Skeletal muscle tissue (tissue), 4 donors: Measurements from ENCODE around the gene AKAP13. TPM values are rescaled to one million over a fixed set of nuclear protein-coding genes. Genes with fewer than 3 reads are reported as not detected.

Experiments
- H3K27ac ChIP-seq: one replicate; pipeline ENCODE4 v1.7.0; 2013; ENCODE audit warnings: mild to moderate bottlenecking, low read depth, low read length, inconsistent platforms
- H3K27me3 ChIP-seq, 3 donors: one replicate each; pipeline ENCODE4 v1.7.0; 2013; ENCODE audit warnings: low read length in 3 of 3; ENCODE audit not compliant: control insufficient read depth in 3 of 3, insufficient read depth in 3 of 3
- H3K36me3 ChIP-seq, 3 donors: one replicate each; pipeline ENCODE4 v1.7.0; 2013; ENCODE audit warnings: low read length in 3 of 3; ENCODE audit not compliant: control insufficient read depth in 3 of 3, insufficient read depth in 3 of 3
- H3K4me1 ChIP-seq, 3 donors: one replicate each; pipeline ENCODE4 v1.7.0; 2013; ENCODE audit warnings: low read length in 3 of 3, mild to moderate bottlenecking in 3 of 3; ENCODE audit not compliant: control insufficient read depth in 3 of 3, insufficient read depth in 3 of 3
- H3K4me3 ChIP-seq, 3 donors: one replicate each; pipeline ENCODE4 v1.7.0; 2013; ENCODE audit warnings: low read length in 3 of 3
- H3K9ac ChIP-seq, 3 donors: one replicate each; pipeline ENCODE4 v1.7.0; 2013; ENCODE audit warnings: low read length in 3 of 3, mild to moderate bottlenecking in 3 of 3, moderate library complexity in 2 of 3, low read depth in 1 of 3
- H3K9me3 ChIP-seq, 3 donors: one replicate each; pipeline ENCODE4 v1.7.0; 2013; ENCODE audit warnings: low read length in 3 of 3; ENCODE audit not compliant: control insufficient read depth in 3 of 3
- total RNA-seq: library from RNA; depleted of rRNA; stranded (reverse); fragments of >200 nt; gene quantifications from one replicate; pipeline ENCODE4 v1.2.3, GENCODE V29; 2014
- donor health status: Osteomylitis.

AKAP13 gene
- total RNA-seq, 1 donor from 2014 or later = 129 TPM

GRCh38 chr15:85592148-85592547 lies 211.7 kb downstream of the AKAP13 start:
- peaks cover 0 to 2% (median 0%) of the 10 kb centered on the region in 3 donors for H3K36me3 ChIP-seq

GRCh38 chr15:85593809-85594445 lies 213.5 kb downstream of the AKAP13 start:
- H3K9me3 ChIP-seq = no peaks in the 10 kb centered on the region
- H3K4me3 ChIP-seq = no peak overlapping the region
- H3K27me3 ChIP-seq = no peaks in the 10 kb centered on the region
- H3K9ac ChIP-seq = no peak overlapping the region
- H3K4me1 ChIP-seq = peaks cover 36 to 43% (median 40%) of the 10 kb centered on the region in 3 donors
- no peaks in the 10 kb centered on the region for H3K36me3 ChIP-seq
- H3K27ac ChIP-seq = no peak overlapping the region

More at GRCh38 chr15:85592148-85592547, 211.7 kb downstream of the AKAP13 start:
- H3K9ac ChIP-seq = peak overlapping the region in 1 of 3 donors; percentile 25
- H3K4me3 ChIP-seq = no peak overlapping the region
- peak overlapping the region; percentile 40 for H3K27ac ChIP-seq
- H3K27me3 ChIP-seq = no peaks in the 10 kb centered on the region
- no peaks in the 10 kb centered on the region for H3K9me3 ChIP-seq
- H3K4me1 ChIP-seq = peaks cover 28 to 42% (median 41%) of the 10 kb centered on the region in 3 donors

- no peak overlapping the region for H3K9ac ChIP-seq
- no peaks in the 10 kb centered on the region for H3K36me3 ChIP-seq
- peaks cover 35 to 46% (median 39%) of the 10 kb centered on the region in 3 donors for H3K4me1 ChIP-seq
- H3K9me3 ChIP-seq = no peaks in the 10 kb centered on the region
- H3K27ac ChIP-seq = no peak overlapping the region
- no peaks in the 10 kb centered on the region for H3K27me3 ChIP-seq
- no peak overlapping the region for H3K4me3 ChIP-seq
These were observed 215.6 kb downstream of the AKAP13 start for GRCh38 chr15:85595804-85596536.

GRCh38 chr15:85597155-85597815 lies 216.9 kb downstream of the AKAP13 start:
- no peak overlapping the region for H3K4me3 ChIP-seq
- H3K9me3 ChIP-seq = no peaks in the 10 kb centered on the region
- H3K4me1 ChIP-seq = peaks cover 26 to 34% (median 32%) of the 10 kb centered on the region in 3 donors
- H3K27me3 ChIP-seq = no peaks in the 10 kb centered on the region
- H3K36me3 ChIP-seq = no peaks in the 10 kb centered on the region
- H3K27ac ChIP-seq = peak overlapping the region; percentile 57
- no peak overlapping the region for H3K9ac ChIP-seq

- H3K36me3 ChIP-seq = peaks cover 0 to 3% (median 0%) of the 10 kb centered on the region in 3 donors
- no peaks in the 10 kb centered on the region for H3K9me3 ChIP-seq
- peak overlapping the region; percentile 57 for H3K27ac ChIP-seq
- no peak overlapping the region for H3K9ac ChIP-seq
- peaks cover 26 to 32% (median 31%) of the 10 kb centered on the region in 3 donors for H3K4me1 ChIP-seq
- H3K27me3 ChIP-seq = no peaks in the 10 kb centered on the region
- no peak overlapping the region for H3K4me3 ChIP-seq
These were observed 217.8 kb downstream of the AKAP13 start for GRCh38 chr15:85598219-85598618.

- H3K9me3 ChIP-seq = no peaks in the 10 kb centered on the region
- H3K4me1 ChIP-seq = peaks cover 32 to 34% (median 33%) of the 10 kb centered on the region in 3 donors
- H3K27ac ChIP-seq = peak overlapping the region; percentile 57
- H3K9ac ChIP-seq = no peak overlapping the region
- H3K27me3 ChIP-seq = no peaks in the 10 kb centered on the region
- peaks cover 0 to 7% (median 0%) of the 10 kb centered on the region in 3 donors for H3K36me3 ChIP-seq
- no peak overlapping the region for H3K4me3 ChIP-seq
These were observed 218.5 kb downstream of the AKAP13 start for GRCh38 chr15:85598718-85599398.

GRCh38 chr15:85600001-85600400 lies 219.6 kb downstream of the AKAP13 start:
- Histone ChIP-seq H3K36me3 (peaks cover 0 to 9% (median 0%) of the 10 kb centered on the region in 3 donors), H3K4me1 (peaks cover 32 to 34% (median 33%) of the 10 kb centered on the region in 3 donors), H3K4me3 (no peak overlapping the region), H3K9me3 (no peaks in the 10 kb centered on the region), H3K27ac (no peak overlapping the region), H3K9ac (no peak overlapping the region), H3K27me3 (no peaks in the 10 kb centered on the region)

GRCh38 chr15:85603160-85603559 lies 222.8 kb downstream of the AKAP13 start:
- H3K27me3 ChIP-seq = no peaks in the 10 kb centered on the region
- no peak overlapping the region for H3K4me3 ChIP-seq
- H3K9me3 ChIP-seq = no peaks in the 10 kb centered on the region
- no peak overlapping the region for H3K9ac ChIP-seq
- H3K36me3 ChIP-seq = peaks cover 0 to 9% (median 0%) of the 10 kb centered on the region in 3 donors
- H3K4me1 ChIP-seq = peaks cover 32 to 38% (median 32%) of the 10 kb centered on the region in 3 donors
- H3K27ac ChIP-seq = peak overlapping the region; percentile 7

- H3K36me3 ChIP-seq = peaks cover 0 to 9% (median 0%) of the 10 kb centered on the region in 3 donors
- no peaks in the 10 kb centered on the region for H3K9me3 ChIP-seq
- no peak overlapping the region for H3K4me3 ChIP-seq
- no peaks in the 10 kb centered on the region for H3K27me3 ChIP-seq
- H3K9ac ChIP-seq = no peak overlapping the region
- peaks cover 31 to 42% (median 32%) of the 10 kb centered on the region in 3 donors for H3K4me1 ChIP-seq
- H3K27ac ChIP-seq = peak overlapping the region; percentile 7
These were observed 223.3 kb downstream of the AKAP13 start for GRCh38 chr15:85603703-85604102.
